Activated CD8-positive, alpha-beta memory T cell treated with anti-CD3 and anti-CD28 coated beads, Interleukin-2, amount 50 U/mL, for 4 hours (primary cell): ENCODE results near the gene PLA2G4D.
"Not testable (repeated sequence)": the region's sequence is repeated elsewhere in the genome, so short reads cannot be mapped to it uniquely, and the experiment has no call there.

ENCODE experiments used
- DNase-seq: peaks from one replicate; pipeline ENCODE4 v3.0.0-alpha.2; 2020

The PLA2G4D gene

GRCh38 chr15:42128476-42128875 is 34.1 kb upstream of the PLA2G4D start:
- DNase-seq: no peak

GRCh38 chr15:42123546-42123945 is 29.2 kb upstream of the PLA2G4D start:
- no peak for DNase-seq

- no peak for DNase-seq
Observed at GRCh38 chr15:42121682-42122081, 27.3 kb upstream of the PLA2G4D start.

- DNase-seq: no peak
Observed at GRCh38 chr15:42121021-42121420, 26.7 kb upstream of the PLA2G4D start.

DNA sequence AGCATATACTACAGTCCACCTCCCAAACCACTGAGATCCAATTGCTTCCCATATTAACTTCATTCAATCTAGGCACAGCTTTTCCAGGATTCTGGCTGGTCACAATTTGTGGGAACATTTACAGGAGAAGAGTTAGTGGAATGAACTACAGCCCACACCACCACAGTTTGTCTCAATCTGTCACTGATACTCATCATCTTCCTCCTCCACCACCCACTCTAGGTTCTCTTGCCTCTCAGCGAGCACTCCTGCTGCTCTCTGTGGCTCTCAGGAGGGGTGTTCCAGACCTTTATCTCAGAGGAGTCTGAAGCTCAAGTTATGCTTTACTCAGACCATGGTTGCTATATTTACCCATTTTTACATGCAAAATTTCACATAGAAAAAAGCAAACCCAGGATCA is 25.9 kb upstream of the PLA2G4D start:
- no peak for DNase-seq

DNA sequence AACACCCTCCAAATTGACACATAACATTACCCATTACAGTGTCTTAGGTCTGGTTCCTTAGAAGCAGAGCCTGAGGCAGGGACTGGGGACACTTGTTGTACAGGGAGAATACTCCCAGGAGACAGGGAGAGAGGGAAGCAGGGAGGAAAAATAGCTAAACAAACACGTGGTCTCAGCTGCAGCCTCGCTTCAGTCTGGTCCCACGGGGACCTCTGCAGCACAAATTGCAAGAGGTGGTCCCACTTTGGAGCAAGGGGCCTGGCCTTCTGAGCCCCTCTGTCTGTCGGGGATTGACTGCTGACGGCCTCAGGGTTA is 25.0 kb upstream of the PLA2G4D start:
- DNase-seq: no peak

DNA sequence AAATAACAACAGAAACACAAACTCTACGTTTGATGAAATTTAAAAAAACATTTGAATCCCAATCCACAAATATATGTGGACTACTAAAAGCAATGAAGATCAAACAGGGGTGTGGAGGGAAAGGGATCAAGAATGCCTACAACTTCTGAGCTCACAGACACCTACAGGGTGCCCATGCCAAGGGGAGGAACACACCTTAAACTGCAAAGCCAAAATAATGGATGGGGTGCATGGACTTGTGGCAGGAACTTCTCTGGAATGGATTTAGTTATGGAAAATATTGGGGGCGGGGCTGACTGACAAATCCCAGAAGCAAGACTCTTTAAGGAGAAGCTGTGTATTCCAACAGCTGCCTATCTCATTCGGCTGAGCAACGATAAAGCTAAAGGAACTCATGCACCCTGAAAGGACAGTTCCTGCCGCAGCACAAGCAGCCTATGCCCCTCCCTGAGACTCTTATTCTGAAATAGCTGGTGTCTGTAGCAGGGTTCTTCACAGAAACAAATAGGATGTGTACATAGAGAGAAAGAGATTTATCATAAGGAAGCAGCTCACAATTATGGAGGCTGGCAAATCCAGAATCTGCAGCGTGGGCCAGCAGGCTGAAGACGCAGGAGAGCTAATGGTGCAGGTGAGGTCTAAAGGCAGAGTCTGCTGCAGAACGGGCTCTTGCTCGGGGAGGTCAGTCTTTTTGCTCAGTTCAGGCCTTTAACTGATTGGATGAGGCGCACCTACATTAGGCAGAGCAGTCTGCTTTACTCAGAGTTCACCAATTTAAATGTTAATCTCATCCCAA is 24.5 kb upstream of the PLA2G4D start:
- DNase-seq: no peak

- DNase-seq: no peak
Observed at GRCh38 chr15:42111924-42112323, 17.6 kb upstream of the PLA2G4D start.

- no peak for DNase-seq
Observed at GRCh38 chr15:42110367-42110766, 16.0 kb upstream of the PLA2G4D start.

- DNase-seq: no peak
Observed at GRCh38 chr15:42108806-42109205, 14.4 kb upstream of the PLA2G4D start.

GRCh38 chr15:42108189-42108588 is 13.8 kb upstream of the PLA2G4D start:
- DNase-seq: no peak

DNA sequence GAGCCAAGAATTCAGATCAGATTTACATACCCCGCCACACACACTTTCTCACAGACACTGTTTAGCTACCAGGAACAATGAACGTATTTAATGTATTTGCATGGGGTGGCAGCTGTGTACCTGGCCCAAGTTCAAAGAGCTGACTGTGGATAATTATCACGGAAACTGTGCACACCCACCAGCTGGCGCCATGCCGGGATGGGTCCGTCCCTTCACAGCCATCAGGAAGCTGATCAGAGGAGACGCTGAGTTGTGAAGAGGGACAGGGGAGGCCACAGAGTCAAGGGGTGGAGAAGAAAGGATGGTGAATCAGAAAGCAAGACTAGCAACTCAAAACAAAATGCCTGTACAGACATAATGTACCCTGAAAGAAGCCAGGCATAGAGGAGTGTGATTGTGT is 13.1 kb upstream of the PLA2G4D start:
- DNase-seq: no peak

- no peak for DNase-seq
Observed at GRCh38 chr15:42106288-42106687, 11.9 kb upstream of the PLA2G4D start.

GRCh38 chr15:42104095-42104891 is 9.9 kb upstream of the PLA2G4D start:
- no peak for DNase-seq

DNA sequence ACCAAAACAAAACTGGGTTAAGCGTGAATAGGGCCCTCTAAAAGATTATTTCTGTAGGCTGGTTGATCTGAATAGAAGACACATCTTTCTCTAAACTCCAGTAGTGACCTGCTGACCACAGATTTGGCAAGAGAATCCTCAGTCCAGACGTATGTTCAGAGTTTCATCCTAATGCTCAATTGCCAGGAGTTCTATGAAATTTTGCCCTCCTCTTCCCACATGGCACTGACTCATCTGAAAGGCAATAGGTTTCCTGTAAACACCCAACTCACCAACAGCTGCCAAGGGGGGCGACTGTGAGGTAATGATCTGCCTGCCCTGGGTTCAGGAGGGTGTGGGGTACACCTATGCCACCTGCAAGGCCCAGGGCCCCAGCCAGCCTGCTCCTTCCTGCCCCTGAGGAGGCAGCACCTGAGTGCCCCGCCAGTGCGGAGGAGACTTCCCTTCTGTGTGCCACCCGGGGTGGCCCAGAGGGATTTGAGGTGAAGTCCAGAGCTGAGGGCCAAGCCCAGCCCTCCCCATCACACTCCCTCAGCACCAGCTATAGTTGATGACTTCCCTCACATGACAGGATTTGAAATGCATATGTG is 8.4 kb upstream of the PLA2G4D start:
- DNase-seq: no peak

DNA sequence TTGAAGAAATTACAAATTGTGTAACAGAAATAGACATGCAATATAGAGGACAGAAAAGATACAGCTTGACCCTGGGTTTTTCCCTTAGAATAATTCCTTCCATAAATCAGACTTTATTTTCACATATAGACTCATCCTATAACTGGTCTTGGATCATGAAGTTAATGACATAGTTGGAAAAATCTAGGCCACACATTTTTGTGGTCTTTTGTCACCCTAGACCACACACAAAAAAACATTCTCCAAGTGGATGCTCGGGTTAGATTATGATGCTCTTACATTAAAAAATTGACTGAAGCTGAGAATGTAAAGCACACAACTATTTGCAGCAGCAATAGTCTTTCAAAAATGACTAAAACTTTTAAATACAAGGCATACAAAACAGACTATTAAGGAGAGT is 7.5 kb upstream of the PLA2G4D start:
- DNase-seq: no peak

- no peak for DNase-seq
Observed at GRCh38 chr15:42100021-42100800, 5.8 kb upstream of the PLA2G4D start.

DNA sequence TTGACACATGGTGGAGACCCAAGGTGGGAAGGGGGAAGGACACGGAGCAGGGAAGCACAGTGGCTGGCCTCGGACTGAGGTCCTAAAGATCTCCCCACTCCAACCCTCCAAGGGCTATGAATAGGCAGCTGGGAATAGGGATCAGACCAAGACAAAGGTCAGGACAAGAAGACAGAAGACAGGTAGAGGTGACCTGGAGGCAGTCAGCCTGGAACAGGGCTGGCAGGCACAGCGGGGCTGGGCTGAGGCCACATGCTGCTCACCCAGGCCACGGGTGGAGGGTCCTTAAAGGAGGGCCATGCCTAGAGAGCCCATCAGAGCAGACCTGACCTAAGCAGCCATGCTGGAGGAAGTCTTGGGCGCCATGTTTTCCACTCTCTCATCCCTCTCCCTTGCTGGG is 2.7 kb upstream of the PLA2G4D start:
- no peak for DNase-seq

- no peak for DNase-seq
Observed at GRCh38 chr15:42093966-42094365, 396 bp downstream of the PLA2G4D start.

DNA sequence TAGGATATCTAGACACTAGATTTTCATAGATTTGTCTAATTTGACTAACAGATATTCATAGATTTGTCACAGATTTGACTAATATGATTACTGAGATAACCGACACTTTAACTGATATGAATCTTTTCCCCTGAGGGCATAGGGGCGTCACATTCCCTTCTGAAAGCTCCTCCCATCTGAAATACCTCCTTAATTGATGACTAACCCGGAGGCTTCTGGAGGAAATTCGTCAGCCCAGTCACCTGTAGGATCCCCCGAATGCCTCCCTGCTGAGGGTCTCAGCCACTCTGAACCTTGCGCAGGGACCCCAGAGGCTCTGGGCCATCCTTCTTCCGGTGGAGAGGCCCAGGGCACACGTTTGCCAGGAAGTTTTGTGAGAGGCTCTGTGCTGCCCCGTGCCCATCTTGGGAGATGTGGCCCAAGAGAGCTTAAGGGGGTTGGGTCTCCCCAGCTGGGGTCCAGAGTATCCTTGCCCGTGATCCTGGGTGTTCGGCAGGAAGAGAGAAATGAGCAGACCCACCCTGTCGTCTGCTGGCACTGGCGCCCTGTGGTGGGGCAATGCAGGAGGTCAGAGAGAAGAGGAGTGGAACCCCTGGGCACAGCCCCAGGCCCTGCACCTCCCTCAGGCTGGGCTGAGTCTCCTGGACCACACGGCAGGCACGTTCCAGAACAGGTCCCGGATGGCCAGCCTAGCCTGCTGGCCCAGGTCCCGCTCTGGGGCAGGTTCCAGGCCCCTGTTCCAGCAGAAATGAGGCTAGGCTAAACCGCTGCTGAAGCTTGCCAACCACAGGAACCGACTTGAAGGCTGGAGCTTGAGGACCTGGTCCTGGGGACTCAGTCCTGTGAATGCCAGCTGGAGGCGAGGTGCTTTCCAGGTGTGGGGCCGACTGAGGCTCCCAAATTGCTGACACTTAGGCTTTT is 1.7 kb downstream of the PLA2G4D start:
- no peak for DNase-seq

DNA sequence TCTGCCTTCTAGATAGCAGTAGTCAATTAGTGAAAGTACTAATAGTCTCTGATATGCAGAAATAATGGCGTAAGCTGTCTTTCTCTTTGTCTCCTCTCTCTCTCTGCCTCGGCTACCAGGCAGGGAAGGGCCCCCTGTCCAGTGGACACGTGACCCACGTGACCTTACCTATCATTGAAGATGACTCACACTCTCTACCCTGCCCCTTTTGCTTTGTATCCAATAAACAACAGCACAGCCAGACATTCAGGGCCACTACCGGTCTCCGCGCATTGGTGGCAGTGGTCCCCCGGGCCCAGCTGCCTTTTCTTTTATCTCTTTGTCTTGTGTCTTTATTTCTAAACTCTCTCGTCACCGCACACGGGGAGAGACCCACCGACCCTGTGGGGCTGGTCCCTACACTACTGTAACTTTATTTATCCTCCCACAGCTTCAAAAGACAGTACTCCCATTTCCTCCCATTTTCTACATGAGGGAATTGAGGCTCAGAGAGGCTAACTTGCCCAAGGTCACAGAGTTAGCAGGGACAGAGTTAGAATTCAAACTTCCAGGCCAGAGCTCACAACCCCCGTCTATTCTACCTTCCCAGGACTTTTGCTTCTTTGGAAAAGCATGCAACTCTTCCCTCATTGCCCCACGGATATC is 2.5 kb downstream of the PLA2G4D start:
- DNase-seq: not testable (repeated sequence)

GRCh38 chr15:42090781-42091180 is 3.6 kb downstream of the PLA2G4D start:
- DNase-seq: no peak
